ENCODE results near the gene TMEM209. TPM values are rescaled to one million over a fixed set of nuclear protein-coding genes. Genes with fewer than 3 reads are reported as not detected.
"Not testable (repeated sequence)": the region's sequence is repeated elsewhere in the genome, so short reads cannot be mapped to it uniquely, and the experiment has no call there.

Gene TMEM209
- total RNA-seq, 1 donor from 2014 or later = 15.4 TPM

DNA sequence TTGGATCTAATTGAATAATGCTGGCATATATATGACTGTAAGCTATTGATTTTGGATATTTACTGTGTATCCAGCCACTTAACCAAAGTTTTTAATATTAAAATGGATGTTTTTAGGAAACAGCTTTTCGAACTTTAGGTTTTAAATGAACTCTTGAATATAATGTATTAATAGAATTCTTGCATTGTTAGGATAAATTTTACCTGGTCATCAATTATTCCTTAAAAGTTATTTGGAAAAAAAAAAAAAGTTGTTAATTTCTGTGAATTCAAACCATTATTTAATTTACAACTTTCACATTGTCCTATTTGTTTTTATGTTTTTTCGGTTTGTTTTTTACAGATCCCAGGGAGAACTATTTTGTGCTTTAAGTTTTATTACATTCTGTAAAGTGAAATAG lies 9.8 kb downstream of the TMEM209 start:
- TF ChIP-seq, protein P1, sequence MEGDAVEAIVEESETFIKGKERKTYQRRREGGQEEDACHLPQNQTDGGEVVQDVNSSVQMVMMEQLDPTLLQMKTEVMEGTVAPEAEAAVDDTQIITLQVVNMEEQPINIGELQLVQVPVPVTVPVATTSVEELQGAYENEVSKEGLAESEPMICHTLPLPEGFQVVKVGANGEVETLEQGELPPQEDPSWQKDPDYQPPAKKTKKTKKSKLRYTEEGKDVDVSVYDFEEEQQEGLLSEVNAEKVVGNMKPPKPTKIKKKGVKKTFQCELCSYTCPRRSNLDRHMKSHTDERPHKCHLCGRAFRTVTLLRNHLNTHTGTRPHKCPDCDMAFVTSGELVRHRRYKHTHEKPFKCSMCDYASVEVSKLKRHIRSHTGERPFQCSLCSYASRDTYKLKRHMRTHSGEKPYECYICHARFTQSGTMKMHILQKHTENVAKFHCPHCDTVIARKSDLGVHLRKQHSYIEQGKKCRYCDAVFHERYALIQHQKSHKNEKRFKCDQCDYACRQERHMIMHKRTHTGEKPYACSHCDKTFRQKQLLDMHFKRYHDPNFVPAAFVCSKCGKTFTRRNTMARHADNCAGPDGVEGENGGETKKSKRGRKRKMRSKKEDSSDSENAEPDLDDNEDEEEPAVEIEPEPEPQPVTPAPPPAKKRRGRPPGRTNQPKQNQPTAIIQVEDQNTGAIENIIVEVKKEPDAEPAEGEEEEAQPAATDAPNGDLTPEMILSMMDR (IDR thresholded peaks at IDR 0.05; ENCODE audit: partially characterized antibody, unreplicated experiment) = no peak
- H3K27me3 Mint-ChIP-seq (ENCODE audit: unreplicated experiment) = no peaks in the 10 kb centered on the region
- H3K27ac Mint-ChIP-seq (ENCODE audit: unreplicated experiment) = no peak overlapping the region
- H3K36me3 Mint-ChIP-seq (ENCODE audit: unreplicated experiment) = no peaks in the 10 kb centered on the region
- DNase-seq = no peak
- H3K4me1 Mint-ChIP-seq (ENCODE audit: low read depth, unreplicated experiment) = no peaks in the 10 kb centered on the region
- H3K9me3 Mint-ChIP-seq (ENCODE audit: unreplicated experiment) = no peaks in the 10 kb centered on the region
- no peak overlapping the region for H3K4me3 Mint-ChIP-seq (ENCODE audit: unreplicated experiment)

DNA sequence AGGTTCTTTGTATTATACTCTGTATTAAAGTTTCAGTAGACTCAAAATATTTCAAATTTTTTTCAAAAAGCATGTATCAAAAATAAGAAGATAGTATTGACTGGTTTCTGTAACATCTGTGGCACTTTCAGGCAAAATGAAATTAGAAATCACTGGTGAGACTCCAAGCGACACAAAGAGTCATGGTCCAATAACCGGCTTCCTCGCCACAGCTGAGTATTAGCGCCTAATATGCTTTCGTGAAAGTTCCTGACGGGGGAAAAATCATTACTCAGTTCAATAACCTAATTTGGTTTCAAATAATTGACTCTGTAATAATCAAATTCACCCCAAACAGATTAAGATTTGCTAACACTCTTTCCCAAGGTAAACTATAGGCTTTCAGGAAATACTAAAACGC lies 13.4 kb downstream of the TMEM209 start:
- Mint-ChIP-seq H3K27me3 (ENCODE audit: unreplicated experiment) (no peaks in the 10 kb centered on the region), H3K4me3 (ENCODE audit: unreplicated experiment) (no peak overlapping the region), H3K27ac (ENCODE audit: unreplicated experiment) (no peak overlapping the region), H3K4me1 (ENCODE audit: low read depth, unreplicated experiment) (no peaks in the 10 kb centered on the region), H3K36me3 (ENCODE audit: unreplicated experiment) (no peaks in the 10 kb centered on the region), H3K9me3 (ENCODE audit: unreplicated experiment) (no peaks in the 10 kb centered on the region)
- no peak for DNase-seq
- TF ChIP-seq, protein P1 (IDR thresholded peaks at IDR 0.05; ENCODE audit: partially characterized antibody, unreplicated experiment) = no peak

DNA sequence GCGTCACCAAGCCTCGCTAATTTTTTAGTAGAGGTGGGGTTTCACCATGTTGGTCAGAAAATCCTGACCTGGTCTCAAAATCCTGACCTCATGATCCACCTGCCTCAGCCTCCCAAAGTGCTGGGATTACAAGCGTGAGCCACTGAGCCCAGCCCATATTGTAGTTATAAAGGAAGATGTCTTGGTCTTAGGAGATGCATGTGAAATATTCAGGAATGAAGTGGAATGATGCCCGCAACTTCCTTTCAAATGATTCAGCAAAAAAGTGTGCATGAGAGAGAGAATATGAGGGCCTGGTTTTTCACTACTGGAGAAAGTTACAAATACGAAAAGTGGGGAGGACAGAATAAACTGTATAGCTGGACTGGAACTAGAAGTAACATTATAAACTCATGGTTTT lies 15.9 kb downstream of the TMEM209 start:
- Mint-ChIP-seq H3K4me3 (ENCODE audit: unreplicated experiment) (no peak overlapping the region), H3K27ac (ENCODE audit: unreplicated experiment) (no peak overlapping the region), H3K27me3 (ENCODE audit: unreplicated experiment) (no peaks in the 10 kb centered on the region), H3K4me1 (ENCODE audit: low read depth, unreplicated experiment) (no peaks in the 10 kb centered on the region), H3K9me3 (ENCODE audit: unreplicated experiment) (no peaks in the 10 kb centered on the region), H3K36me3 (ENCODE audit: unreplicated experiment) (no peaks in the 10 kb centered on the region)
- no peak for DNase-seq
- TF ChIP-seq, protein P1 (IDR thresholded peaks at IDR 0.05; ENCODE audit: partially characterized antibody, unreplicated experiment) = no peak

DNA sequence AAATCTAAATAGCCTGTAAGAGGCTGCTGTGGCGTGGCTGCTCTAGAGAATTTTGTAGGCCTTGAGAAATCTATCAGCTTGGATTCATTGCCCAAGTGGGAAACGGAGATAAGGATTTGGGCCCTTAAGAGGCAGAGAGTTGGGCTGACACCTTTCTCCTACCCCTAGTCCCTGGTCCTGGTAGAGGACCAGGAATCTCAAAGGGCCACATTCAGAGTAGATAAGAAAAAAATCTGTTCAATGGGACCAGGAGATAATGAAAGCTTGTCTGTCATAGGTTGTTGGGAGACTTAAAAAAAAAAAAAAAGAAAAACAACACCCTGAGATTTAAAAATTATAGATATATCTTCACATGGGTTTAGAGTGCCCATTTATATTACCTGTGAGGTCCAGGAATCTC lies 17.8 kb downstream of the TMEM209 start:
- Mint-ChIP-seq H3K27me3 (ENCODE audit: unreplicated experiment) (no peaks in the 10 kb centered on the region), H3K9me3 (ENCODE audit: unreplicated experiment) (no peaks in the 10 kb centered on the region), H3K4me1 (ENCODE audit: low read depth, unreplicated experiment) (no peaks in the 10 kb centered on the region), H3K27ac (ENCODE audit: unreplicated experiment) (no peak overlapping the region), H3K36me3 (ENCODE audit: unreplicated experiment) (no peaks in the 10 kb centered on the region), H3K4me3 (ENCODE audit: unreplicated experiment) (no peak overlapping the region)
- TF ChIP-seq, protein P1 (IDR thresholded peaks at IDR 0.05; ENCODE audit: partially characterized antibody, unreplicated experiment) = no peak
- no peak for DNase-seq

DNA sequence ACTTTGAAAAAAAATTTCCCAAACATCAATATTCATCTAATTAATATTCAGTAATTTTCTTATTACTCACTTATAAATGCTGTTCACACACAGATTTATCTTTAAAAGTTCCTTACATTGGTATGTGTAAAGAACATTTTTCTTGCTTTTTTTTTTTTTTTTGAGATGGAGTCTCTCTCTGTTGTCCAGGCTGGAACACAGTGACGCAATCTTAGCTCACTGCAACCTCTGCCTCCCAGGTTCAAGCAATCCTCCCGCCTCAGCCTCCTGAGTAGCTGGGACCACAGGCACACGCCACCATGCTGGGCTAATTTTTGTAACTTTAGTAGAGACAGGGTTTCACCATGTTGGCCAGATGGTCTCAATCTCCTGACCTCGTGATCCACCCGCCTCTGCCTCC lies 20.9 kb downstream of the TMEM209 start:
- H3K4me3 Mint-ChIP-seq (ENCODE audit: unreplicated experiment); H3K36me3 Mint-ChIP-seq (ENCODE audit: unreplicated experiment); DNase-seq; H3K27me3 Mint-ChIP-seq (ENCODE audit: unreplicated experiment); H3K4me1 Mint-ChIP-seq (ENCODE audit: low read depth, unreplicated experiment); H3K27ac Mint-ChIP-seq (ENCODE audit: unreplicated experiment); H3K9me3 Mint-ChIP-seq (ENCODE audit: unreplicated experiment): not testable (repeated sequence)

DNA sequence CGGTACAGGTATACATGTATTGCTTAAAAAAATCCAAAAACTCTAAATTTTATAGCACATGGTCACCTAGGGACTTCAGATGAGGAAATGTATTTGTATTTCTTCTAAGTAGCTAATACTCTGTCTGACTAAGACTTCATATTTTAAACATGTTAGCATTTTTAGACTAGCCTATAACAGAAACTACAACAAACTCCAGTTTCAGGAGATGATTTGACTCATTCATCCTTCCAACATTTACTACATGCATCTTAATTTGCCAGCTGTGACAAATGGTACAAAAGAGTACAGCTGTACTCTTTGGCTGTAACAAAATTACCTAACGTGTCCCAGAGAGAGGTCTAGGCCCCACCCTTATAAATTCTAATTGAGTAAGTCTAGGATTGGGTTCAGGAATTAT lies 22.2 kb downstream of the TMEM209 start:
- no peaks in the 10 kb centered on the region for H3K9me3 Mint-ChIP-seq (ENCODE audit: unreplicated experiment)
- TF ChIP-seq, protein P1 (IDR thresholded peaks at IDR 0.05; ENCODE audit: partially characterized antibody, unreplicated experiment) = no peak
- no peaks in the 10 kb centered on the region for H3K27me3 Mint-ChIP-seq (ENCODE audit: unreplicated experiment)
- no peak for DNase-seq
- H3K4me1 Mint-ChIP-seq (ENCODE audit: low read depth, unreplicated experiment) = no peaks in the 10 kb centered on the region
- H3K4me3 Mint-ChIP-seq (ENCODE audit: unreplicated experiment) = no peak overlapping the region
- H3K36me3 Mint-ChIP-seq (ENCODE audit: unreplicated experiment) = no peaks in the 10 kb centered on the region
- H3K27ac Mint-ChIP-seq (ENCODE audit: unreplicated experiment) = no peak overlapping the region
